HEK293T (cell line): Measurements from ENCODE around the gene SECISBP2.

Experiments used
- ARNT ChIP-seq: fragments of 450-650 bp; IDR thresholded peaks from 2 replicates; pipeline ENCODE4 v1.6.1; 2017; ENCODE audit warnings: mild to moderate bottlenecking
- BHLHE40 ChIP-seq: fragments of 450-650 bp; IDR thresholded peaks from 2 replicates; pipeline ENCODE4 v1.6.1; 2016; ENCODE audit warnings: mild to moderate bottlenecking, moderate library complexity, borderline replicate concordance
- CTBP1 ChIP-seq: fragments of 450-650 bp; IDR thresholded peaks from 2 replicates; pipeline ENCODE4 v1.6.1; 2016; ENCODE audit warnings: borderline replicate concordance
- SP1 ChIP-seq: fragments of 450-650 bp; IDR thresholded peaks from 2 replicates; pipeline ENCODE4 v1.6.1; 2017

DNA sequence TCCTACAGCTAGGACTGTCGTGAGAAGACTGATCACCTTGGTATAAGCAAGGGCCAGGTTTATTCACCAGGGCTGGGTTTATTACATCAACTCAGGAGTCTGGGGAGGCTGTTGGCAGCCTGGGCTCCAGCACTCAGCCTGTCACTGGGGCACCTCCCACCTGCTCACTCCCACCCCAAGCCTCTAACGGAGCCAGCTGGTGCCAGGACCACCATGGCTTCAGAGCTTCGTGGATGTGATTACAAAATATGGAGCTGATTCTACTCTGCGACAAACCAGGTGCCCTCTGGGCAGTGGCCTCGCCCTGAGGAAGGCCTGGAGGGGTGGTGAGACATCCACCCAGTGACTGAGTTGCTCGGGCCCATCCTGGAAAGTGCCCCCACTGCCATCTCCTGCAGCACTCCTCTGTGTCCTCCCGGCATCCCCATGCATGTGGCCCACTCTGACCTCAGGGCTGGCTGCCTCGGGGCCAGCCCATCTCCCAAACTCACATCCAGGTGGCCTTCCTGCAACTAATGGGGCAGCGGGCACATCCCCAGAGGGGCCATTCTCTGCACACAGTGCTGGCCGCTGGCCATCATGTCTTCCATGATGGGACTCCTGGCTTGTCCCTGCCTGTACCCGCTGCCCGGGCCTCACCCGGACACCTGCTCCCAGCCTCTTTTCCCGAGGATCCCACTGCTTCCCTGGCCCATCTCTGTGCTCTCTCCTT is 49.6 kb downstream of the SECISBP2 start:
- TF ChIP-seq SP1 (no peak), CTBP1 (no peak), ARNT (no peak), BHLHE40 (no peak)
